Measurements from ENCODE around the gene RMC1.
"Not testable (repeated sequence)": the region's sequence is repeated elsewhere in the genome, so short reads cannot be mapped to it uniquely, and the experiment has no call there.

- TF ChIP-seq POLR2A (IDR thresholded peaks at IDR 0.05; ENCODE audit: low read depth); CTCF (IDR thresholded peaks at IDR 0.05); POLR2AphosphoS5 (IDR thresholded peaks at IDR 0.05): not testable (repeated sequence)
These were observed 54.2 kb downstream of the RMC1 start for GRCh38 chr18:23557511-23557910.
